IPS DF 6.9 (cell line): ENCODE data around the gene LPGAT1.

ENCODE experiments used
- DNase-seq: peaks from one replicate; pipeline ENCODE4 v3.0.0-alpha.2; 2013; ENCODE audit warnings: low read depth, low spot score
- H3K27ac ChIP-seq: one replicate; pipeline ENCODE4 v1.5.1; 2013; ENCODE audit warnings: low read length, control low read depth
- H3K27me3 ChIP-seq: 2 replicates; pipeline ENCODE4 v1.6.1; 2013; ENCODE audit warnings: mild to moderate bottlenecking, low read length; ENCODE audit not compliant: control insufficient read depth, insufficient read depth
- H3K36me3 ChIP-seq: 2 replicates; pipeline ENCODE4 v1.6.1; 2013; ENCODE audit warnings: low read length; ENCODE audit not compliant: control insufficient read depth, insufficient read depth
- H3K4me1 ChIP-seq: 2 replicates; pipeline ENCODE4 v1.6.1; 2013; ENCODE audit warnings: low read length; ENCODE audit not compliant: control insufficient read depth, insufficient read depth
- H3K4me3 ChIP-seq: 2 replicates; pipeline ENCODE4 v1.5.1; 2013; ENCODE audit warnings: mild to moderate bottlenecking, low read length
- H3K9me3 ChIP-seq: 2 replicates; pipeline ENCODE4 v1.6.1; 2013; ENCODE audit warnings: low read length, inconsistent platforms; ENCODE audit not compliant: control insufficient read depth, insufficient read depth
- WGBS: extraction: QIAGEN DNeasy Blood & Tissue Kit; methylation state at CpG from one replicate; pipeline ENCODE4 v1.1.7; 2013; ENCODE audit warnings: mixed read lengths, missing lambda C conversion rate; ENCODE audit not compliant: insufficient read length, insufficient coverage; 5-methylcytosine and 5-hydroxymethylcytosine counted together

Gene LPGAT1

GRCh38 chr1:211734791-211735190, 95.8 kb downstream of the LPGAT1 start:
- Histone ChIP-seq H3K4me1 (peaks cover 3% of the 10 kb centered on the region; the same call in 1 of the 2 replicates), H3K27me3 (no peaks in the 10 kb centered on the region), H3K36me3 (no peaks in the 10 kb centered on the region), H3K9me3 (no peaks in the 10 kb centered on the region), H3K27ac (no peak overlapping the region), H3K4me3 (no peak overlapping the region)
- DNase-seq: no peak
- WGBS: no CpG with 5 or more reads among the region's 4 CpGs

GRCh38 chr1:211734359-211734758, 96.2 kb downstream of the LPGAT1 start:
- no peak for DNase-seq
- Histone ChIP-seq H3K4me3 (no peak overlapping the region), H3K27ac (no peak overlapping the region), H3K4me1 (peaks cover 3% of the 10 kb centered on the region; the same call in 1 of the 2 replicates), H3K9me3 (no peaks in the 10 kb centered on the region), H3K36me3 (no peaks in the 10 kb centered on the region), H3K27me3 (no peaks in the 10 kb centered on the region)
- no CpG with 5 or more reads among the region's 9 CpGs for WGBS

- no peaks in the 10 kb centered on the region for H3K36me3 ChIP-seq
- H3K9me3 ChIP-seq: no peaks in the 10 kb centered on the region
- WGBS: no CpG with 5 or more reads among the region's 4 CpGs
- H3K4me3 ChIP-seq: no peak overlapping the region
- no peak for DNase-seq
- H3K27me3 ChIP-seq: no peaks in the 10 kb centered on the region
- H3K4me1 ChIP-seq: no peaks in the 10 kb centered on the region; the same call in 1 of the 2 replicates
- no peak overlapping the region for H3K27ac ChIP-seq
These were observed 98.1 kb downstream of the LPGAT1 start for GRCh38 chr1:211732293-211732980.

GRCh38 chr1:211731456-211732292, 98.9 kb downstream of the LPGAT1 start:
- Histone ChIP-seq H3K27ac (no peak overlapping the region), H3K9me3 (no peaks in the 10 kb centered on the region), H3K4me1 (no peaks in the 10 kb centered on the region; the same call in 1 of the 2 replicates), H3K36me3 (no peaks in the 10 kb centered on the region), H3K4me3 (no peak overlapping the region), H3K27me3 (no peaks in the 10 kb centered on the region)
- no CpG with 5 or more reads among the region's 5 CpGs for WGBS
- no peak for DNase-seq

GRCh38 chr1:211730347-211730746, 100.2 kb downstream of the LPGAT1 start:
- H3K36me3 ChIP-seq: no peaks in the 10 kb centered on the region
- no peaks in the 10 kb centered on the region for H3K4me1 ChIP-seq
- H3K4me3 ChIP-seq: no peak overlapping the region
- H3K9me3 ChIP-seq: no peaks in the 10 kb centered on the region
- no peak overlapping the region for H3K27ac ChIP-seq
- WGBS: no CpG with 5 or more reads among the region's 4 CpGs
- no peak for DNase-seq
- no peaks in the 10 kb centered on the region for H3K27me3 ChIP-seq

- DNase-seq: no peak
- Histone ChIP-seq H3K27ac (no peak overlapping the region), H3K4me3 (no peak overlapping the region), H3K27me3 (no peaks in the 10 kb centered on the region), H3K4me1 (no peaks in the 10 kb centered on the region), H3K36me3 (no peaks in the 10 kb centered on the region), H3K9me3 (no peaks in the 10 kb centered on the region)
- no CpG with 5 or more reads among the region's 7 CpGs for WGBS
These were observed 101.3 kb downstream of the LPGAT1 start for GRCh38 chr1:211729238-211729637.

- H3K27ac ChIP-seq: no peak overlapping the region
- H3K9me3 ChIP-seq: no peaks in the 10 kb centered on the region
- H3K4me3 ChIP-seq: no peak overlapping the region
- no peaks in the 10 kb centered on the region for H3K27me3 ChIP-seq
- no peak for DNase-seq
- no peaks in the 10 kb centered on the region for H3K4me1 ChIP-seq
- no peaks in the 10 kb centered on the region for H3K36me3 ChIP-seq
- no CpG with 5 or more reads among the region's 4 CpGs for WGBS
These were observed 104.0 kb downstream of the LPGAT1 start for GRCh38 chr1:211726467-211726995.

- WGBS: no CpG with 5 or more reads among the region's 11 CpGs
- Histone ChIP-seq H3K4me3 (no peak overlapping the region), H3K4me1 (no peaks in the 10 kb centered on the region), H3K36me3 (no peaks in the 10 kb centered on the region), H3K27me3 (no peaks in the 10 kb centered on the region), H3K27ac (no peak overlapping the region), H3K9me3 (no peaks in the 10 kb centered on the region)
- DNase-seq: no peak
These were observed 105.8 kb downstream of the LPGAT1 start for GRCh38 chr1:211724687-211725196.

- H3K36me3 ChIP-seq: no peaks in the 10 kb centered on the region
- H3K27me3 ChIP-seq: no peaks in the 10 kb centered on the region
- no peak for DNase-seq
- no peak overlapping the region for H3K4me3 ChIP-seq
- WGBS: no CpG with 5 or more reads among the region's 5 CpGs
- H3K9me3 ChIP-seq: no peaks in the 10 kb centered on the region
- H3K4me1 ChIP-seq: no peaks in the 10 kb centered on the region
- no peak overlapping the region for H3K27ac ChIP-seq
These were observed 107.3 kb downstream of the LPGAT1 start for GRCh38 chr1:211723273-211723672.

GRCh38 chr1:211722277-211723175, 108.0 kb downstream of the LPGAT1 start:
- H3K27ac ChIP-seq: no peak overlapping the region

More at GRCh38 chr1:211722277-211723175, 108.0 kb downstream of the LPGAT1 start:
- H3K4me1 ChIP-seq: no peaks in the 10 kb centered on the region
- no peaks in the 10 kb centered on the region for H3K27me3 ChIP-seq
- no CpG with 5 or more reads among the region's 6 CpGs for WGBS
- H3K9me3 ChIP-seq: no peaks in the 10 kb centered on the region
- no peaks in the 10 kb centered on the region for H3K36me3 ChIP-seq
- H3K4me3 ChIP-seq: no peak overlapping the region
- no peak for DNase-seq
